Left lobe of liver (tissue), 2 donors: ENCODE data around the gene RPL12. TPM values are rescaled to one million over a fixed set of nuclear protein-coding genes. Genes with fewer than 3 reads are reported as not detected.

Experiments used
- ATAC-seq: fragments of 200-7000 bp; cut with Tn5 transposase; one replicate; pipeline ENCODE4 v1.9.1; 2020; ENCODE audit warnings: mild to moderate bottlenecking, moderate library complexity
- DNase-seq: peaks from one replicate; pipeline ENCODE4 v3.0.0-alpha.2; 2020; ENCODE audit warnings: low spot score
- total RNA-seq: library from RNA; stranded (reverse); gene quantifications from one replicate; pipeline ENCODE4 v1.2.1, GENCODE V29; 2021
- donor health status: DM: no; HTN: no; CAD: no; lungs with moderate emphysema.
- donor health status: DM: no; HTN: yes; CAD: no.

Gene RPL12
- total RNA-seq = 307 TPM

- DNase-seq (peak; percentile 97), ATAC-seq (peak; percentile 76)
These were observed at the start of gene RPL12, which contains the start of gene LRSAM1 for GRCh38 chr9:127450830-127451607. TSS of gene RPL12 (minus strand) at chr9:127451406. CDS start at chr9:127451317, 89 bp downstream. TSS of gene LRSAM1 (plus strand) at chr9:127451510. CDS start at chr9:127454528, 3,018 bp downstream.

GRCh38 chr9:127500862-127501261, 49.7 kb upstream of the RPL12 start:
- ATAC-seq = no peak
- DNase-seq = no peak

GRCh38 chr9:127500399-127500798, 49.2 kb upstream of the RPL12 start:
- DNase-seq (no peak), ATAC-seq (no peak)

- ATAC-seq (no peak), DNase-seq (no peak)
These were observed 47.1 kb upstream of the RPL12 start for GRCh38 chr9:127498298-127498697.

- ATAC-seq = no peak
- DNase-seq = no peak
These were observed 46.6 kb upstream of the RPL12 start for GRCh38 chr9:127497656-127498290.

GRCh38 chr9:127496974-127497373, 45.8 kb upstream of the RPL12 start:
- DNase-seq (no peak), ATAC-seq (no peak)

GRCh38 chr9:127495884-127496555, 44.8 kb upstream of the RPL12 start:
- DNase-seq (no peak), ATAC-seq (no peak)

GRCh38 chr9:127494304-127494702, 43.1 kb upstream of the RPL12 start:
- no peak for DNase-seq
- ATAC-seq = no peak

GRCh38 chr9:127493592-127494303, 42.5 kb upstream of the RPL12 start:
- ATAC-seq (no peak), DNase-seq (no peak)

GRCh38 chr9:127492616-127493015, 41.4 kb upstream of the RPL12 start:
- DNase-seq (no peak), ATAC-seq (no peak)

GRCh38 chr9:127491516-127491915, 40.3 kb upstream of the RPL12 start:
- no peak for ATAC-seq
- no peak for DNase-seq

GRCh38 chr9:127490535-127491230, 39.5 kb upstream of the RPL12 start:
- ATAC-seq = no peak
- DNase-seq = no peak

GRCh38 chr9:127489471-127490115, 38.4 kb upstream of the RPL12 start:
- DNase-seq = no peak
- no peak for ATAC-seq

- no peak for DNase-seq
- ATAC-seq = no peak
These were observed 37.7 kb upstream of the RPL12 start for GRCh38 chr9:127488946-127489345.

GRCh38 chr9:127485995-127486394, 34.8 kb upstream of the RPL12 start:
- ATAC-seq (no peak), DNase-seq (no peak)

GRCh38 chr9:127482662-127483061, 31.5 kb upstream of the RPL12 start:
- no peak for DNase-seq
- ATAC-seq = no peak

GRCh38 chr9:127479507-127480081, 28.4 kb upstream of the RPL12 start:
- DNase-seq (no peak), ATAC-seq (no peak)

- no peak for ATAC-seq
- DNase-seq = no peak
These were observed 23.4 kb upstream of the RPL12 start for GRCh38 chr9:127474592-127474991.

GRCh38 chr9:127473932-127474331, 22.7 kb upstream of the RPL12 start:
- no peak for DNase-seq
- no peak for ATAC-seq

GRCh38 chr9:127473501-127473900, 22.3 kb upstream of the RPL12 start:
- ATAC-seq = no peak
- DNase-seq = no peak
